Stimulated activated CD8-positive, alpha-beta memory T cell treated with anti-CD3 and anti-CD28 coated beads, Interleukin-15, amount 100 ng/mL, for 1 hour (primary cell): ENCODE measurements around the gene ZNF280B.
"Not testable (repeated sequence)": the region's sequence is repeated elsewhere in the genome, so short reads cannot be mapped to it uniquely, and the experiment has no call there.

Source experiments
- DNase-seq: peaks from one replicate; pipeline ENCODE4 v3.0.0-alpha.2; 2020; ENCODE audit warnings: low read depth

The ZNF280B gene

DNA sequence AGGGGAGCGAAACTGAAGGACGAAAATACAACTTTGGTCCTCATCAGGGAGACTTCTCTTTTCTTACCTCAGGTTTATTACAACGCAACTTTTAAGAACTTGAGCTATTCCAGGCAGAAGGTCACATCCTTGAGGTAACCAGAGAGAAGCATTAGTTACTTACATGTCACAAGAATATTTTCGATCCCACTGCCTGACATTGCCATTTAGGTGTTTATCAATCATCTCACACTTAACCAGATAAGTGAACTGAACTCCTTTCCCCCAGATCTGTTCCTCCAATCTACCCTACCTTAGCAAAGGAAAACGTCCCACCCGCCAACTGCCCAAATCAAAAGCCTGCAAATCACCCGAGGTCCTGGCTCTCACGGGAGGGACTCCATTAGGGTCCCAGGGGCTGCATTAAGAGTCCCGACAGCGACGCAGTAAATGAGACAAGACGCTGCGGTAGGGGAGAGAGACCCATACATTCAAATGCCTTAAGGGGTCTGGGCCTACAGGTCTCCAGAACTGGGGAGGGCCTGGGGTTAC lies 734 bp downstream of the ZNF280B start:
- no peak for DNase-seq

DNA sequence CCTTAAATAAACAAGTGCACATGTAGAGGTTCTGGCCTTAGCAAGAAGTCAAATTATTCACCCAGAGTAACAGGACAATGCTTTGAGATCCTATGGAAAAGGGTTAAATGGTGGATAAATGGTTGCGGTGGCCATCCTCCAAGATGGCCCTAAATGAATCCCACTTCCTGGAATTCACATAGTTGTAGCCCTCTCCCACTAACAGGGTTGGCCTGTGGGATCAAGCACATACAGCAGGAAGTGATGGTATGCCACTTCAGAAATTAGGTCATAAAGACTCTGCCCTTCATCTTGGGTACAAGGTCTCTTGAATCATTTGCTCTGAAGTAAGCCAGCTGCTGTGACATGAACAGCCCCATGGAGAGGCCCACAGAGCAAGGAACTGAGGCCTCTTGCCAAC lies 1.8 kb downstream of the ZNF280B start:
- DNase-seq: no peak

DNA sequence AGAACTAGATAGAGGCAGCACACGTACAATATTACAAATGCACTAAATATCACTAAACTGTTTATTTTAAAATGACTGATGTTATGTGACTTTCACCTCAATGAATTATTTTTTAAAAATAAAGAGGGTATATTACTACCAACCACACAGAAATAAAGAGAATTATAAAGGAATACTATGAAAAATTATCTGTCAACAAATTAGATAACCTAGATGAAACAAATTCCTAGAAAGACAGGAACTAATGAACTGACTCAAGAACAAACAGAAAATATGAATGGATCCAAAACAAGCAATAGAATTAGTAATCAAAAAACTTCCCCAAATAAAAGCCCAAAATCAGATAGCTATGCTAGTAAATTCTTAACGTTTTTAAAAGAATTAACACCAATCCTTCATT lies 10.3 kb downstream of the ZNF280B start:
- no peak for DNase-seq

DNA sequence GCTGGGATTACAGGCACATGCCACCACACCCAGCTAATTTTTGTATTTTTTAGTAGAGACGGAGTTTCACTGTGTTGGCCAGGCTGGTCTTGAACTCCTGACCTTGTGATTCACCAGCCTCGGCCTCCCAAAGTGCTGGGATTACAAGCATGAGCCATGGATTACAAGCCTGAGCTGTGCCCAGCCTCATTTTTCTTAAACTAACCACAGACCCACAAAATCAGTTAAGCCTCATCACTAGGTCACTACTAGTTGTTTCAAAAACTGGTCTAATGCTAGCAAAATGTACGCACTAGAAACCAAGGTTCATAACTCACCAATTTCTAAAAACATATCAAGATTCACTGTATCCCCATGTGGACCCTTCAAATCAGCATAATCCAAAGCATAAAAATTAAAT lies 17.0 kb downstream of the ZNF280B start:
- DNase-seq: not testable (repeated sequence)

DNA sequence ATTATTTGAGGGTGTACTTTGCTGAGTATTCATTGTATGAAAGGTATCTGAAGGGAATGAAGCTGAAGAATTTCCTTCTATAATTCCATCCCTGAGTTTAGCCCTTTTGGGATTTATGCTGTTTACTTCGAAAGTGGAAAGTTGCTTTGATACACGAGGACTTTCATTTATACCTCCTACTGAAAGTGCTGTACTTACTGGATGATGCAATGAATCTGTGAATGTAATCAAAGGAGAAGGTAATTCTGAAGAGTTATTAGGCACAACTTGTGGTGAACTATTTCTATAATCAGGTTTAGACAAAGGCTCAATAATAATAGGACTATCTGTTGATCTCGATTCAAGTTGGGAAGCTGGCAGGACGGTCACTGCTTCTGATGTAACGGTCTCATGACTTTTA lies 19.8 kb downstream of the ZNF280B start:
- no peak for DNase-seq

DNA sequence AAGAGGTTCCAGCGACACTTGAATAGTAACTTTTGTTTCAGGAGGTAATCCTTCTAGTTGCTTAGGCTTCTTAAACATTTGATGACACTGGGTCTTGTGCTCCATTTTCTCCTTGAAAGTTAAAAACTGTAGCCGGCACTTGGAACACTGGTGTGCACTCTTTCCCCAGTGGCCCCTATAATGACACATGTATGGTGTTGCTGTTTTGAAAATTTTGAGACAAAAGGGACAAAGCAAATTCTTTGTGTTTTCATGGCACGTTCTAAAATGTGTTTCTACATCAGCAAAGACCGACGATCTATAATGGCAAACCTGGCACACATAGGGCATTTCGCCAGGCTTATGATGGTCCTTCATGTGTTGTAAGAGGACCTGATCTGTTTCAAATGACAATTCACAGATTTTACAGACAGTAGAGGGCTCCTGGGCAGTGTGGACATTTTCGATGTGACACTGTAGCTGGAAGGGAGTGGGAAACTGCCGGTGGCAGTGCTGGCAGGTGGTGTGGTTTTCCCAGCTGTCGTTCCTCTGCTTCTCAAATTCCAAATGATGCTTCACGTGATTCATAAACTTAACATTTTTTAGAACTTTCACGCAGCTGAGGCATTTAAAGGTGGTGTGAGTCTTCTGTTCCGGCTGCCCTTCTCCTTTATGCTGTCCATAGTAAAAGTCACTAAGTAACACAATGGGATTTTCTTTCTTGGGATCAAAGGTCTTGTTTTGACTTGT lies 20.5 kb downstream of the ZNF280B start:
- no peak for DNase-seq

DNA sequence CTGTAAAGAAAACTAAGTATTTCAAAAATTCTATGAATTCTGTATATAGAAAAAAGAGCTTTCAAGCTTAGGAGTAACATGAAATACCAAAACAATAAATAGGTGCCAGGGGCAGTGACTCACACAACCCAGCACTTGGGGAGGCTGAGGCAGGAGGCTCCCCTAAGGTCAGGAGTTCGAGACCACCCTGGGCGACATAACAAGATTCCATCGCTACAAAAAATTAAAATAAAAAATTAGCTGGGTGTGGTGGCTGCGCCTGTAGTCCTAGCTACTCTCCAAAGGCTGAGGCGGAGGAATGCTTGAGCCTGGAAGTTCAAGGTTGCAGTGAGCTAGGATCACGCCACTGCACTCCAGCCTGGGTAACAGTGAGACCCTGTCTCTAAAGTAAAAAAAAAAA lies 21.5 kb downstream of the ZNF280B start:
- DNase-seq: no peak

DNA sequence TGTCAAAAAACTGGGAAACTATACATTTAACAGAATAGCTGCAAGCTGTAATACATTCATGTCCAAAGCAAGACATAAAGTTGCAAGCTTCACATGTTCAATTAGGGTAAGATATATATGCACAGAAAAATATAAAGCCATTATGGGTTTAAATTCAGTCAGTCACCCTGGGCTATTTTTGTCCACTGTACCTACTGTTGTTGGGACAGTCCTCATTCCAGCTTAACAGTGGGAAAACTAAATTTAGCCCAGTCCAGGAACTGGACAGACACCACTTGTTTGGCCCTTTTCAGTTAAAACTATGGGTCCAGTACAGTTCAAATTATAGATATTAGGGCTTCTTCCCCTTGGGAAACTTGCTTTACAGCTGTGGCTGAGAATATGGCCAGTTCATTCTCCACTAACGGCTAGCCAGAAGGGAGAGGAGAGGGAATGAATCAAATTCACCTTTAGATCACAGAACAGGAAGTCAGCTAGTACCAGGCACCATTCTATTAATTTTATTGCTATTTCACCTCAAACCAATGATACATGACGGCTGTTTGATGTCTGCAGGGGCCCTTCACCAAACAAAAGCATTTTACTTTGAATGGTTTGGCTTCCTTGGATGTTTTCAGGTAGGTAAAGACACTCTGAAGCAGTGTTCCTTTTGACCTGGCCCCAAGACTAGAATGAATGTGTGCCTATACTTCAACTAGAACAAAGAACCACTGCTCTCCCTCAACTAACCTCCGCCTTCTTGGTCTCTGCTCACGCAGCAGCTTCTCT lies 22.2 kb downstream of the ZNF280B start:
- DNase-seq: no peak

DNA sequence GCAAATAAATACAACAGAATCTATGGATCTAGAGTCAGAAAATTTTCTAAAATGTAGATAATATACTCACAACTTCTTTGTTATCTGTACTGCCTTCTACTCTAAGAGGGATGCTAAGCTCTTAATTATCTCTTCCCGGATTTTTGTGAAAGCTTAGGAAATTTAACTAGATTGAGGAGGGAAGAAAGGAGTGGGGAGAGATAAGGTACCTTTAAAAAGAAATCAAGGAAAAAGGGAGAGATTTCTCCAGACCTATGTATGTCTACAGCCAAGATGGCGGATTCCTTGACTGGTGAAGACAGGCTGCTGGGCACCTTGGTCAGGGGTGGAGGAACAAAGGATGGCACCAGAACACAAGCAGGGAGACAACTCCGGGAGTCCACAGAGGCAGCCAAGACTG lies 23.0 kb downstream of the ZNF280B start:
- DNase-seq: no peak

DNA sequence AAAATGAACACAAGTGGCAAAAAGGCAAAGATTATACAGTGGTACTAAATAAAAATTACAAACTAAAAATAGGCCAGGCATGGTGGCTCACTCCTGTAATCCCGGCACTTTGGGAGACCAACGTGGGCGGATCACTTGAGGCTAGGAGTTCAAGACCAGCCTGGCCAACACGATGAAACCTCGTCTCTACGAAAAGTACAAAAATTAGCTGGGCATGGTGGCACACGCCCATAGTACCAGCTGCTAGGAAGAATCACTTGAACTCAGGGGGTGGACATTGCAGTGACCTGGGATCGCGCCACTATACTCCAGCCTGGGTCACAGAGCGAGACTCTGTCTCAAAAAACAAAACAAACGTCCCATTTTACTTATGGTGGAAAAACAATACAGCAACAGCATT lies 24.5 kb downstream of the ZNF280B start:
- no peak for DNase-seq

DNA sequence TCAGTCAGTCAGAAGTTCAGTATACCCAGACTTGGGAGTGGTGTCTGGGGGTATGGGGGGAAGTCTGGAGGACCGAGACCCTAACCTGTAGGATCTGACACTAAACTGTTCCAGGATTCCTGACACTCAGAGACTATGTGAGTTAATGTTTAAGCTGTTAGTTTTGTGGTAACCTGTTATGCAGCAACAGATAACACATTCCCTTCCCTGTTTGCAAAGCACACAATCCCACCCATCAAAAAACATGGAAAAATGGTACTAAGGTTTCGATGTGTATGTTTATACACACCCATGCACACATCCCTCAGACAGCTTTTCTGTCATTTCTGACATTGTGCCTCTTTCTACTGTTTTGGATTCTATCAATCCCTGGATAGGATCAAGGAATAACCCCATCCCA lies 27.6 kb downstream of the ZNF280B start:
- DNase-seq: no peak

DNA sequence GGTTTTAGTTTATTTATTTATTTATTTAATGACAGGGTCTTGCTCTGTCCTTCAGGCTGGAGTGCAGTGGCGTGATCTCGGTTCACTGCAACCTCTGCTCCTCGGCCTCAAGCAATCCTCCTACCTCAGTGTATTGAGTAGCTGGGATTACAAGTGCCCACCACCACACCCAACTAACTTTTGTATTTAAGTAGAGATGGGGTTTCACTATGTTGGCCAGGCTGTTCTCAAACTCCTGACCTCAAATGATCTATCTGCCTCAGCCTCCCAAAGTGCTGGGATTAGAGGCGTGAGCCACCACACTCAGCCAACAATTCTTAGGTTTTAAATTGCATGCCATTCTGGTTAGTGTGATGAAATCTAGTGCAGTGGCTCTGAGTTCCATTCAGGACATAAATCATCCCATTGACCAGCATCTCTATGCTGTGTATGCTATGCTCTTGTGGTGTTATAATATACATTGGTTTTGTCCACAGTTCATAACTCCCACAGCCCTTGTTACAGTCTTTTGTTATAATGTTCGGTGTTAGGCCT lies 28.5 kb downstream of the ZNF280B start:
- DNase-seq: no peak

DNA sequence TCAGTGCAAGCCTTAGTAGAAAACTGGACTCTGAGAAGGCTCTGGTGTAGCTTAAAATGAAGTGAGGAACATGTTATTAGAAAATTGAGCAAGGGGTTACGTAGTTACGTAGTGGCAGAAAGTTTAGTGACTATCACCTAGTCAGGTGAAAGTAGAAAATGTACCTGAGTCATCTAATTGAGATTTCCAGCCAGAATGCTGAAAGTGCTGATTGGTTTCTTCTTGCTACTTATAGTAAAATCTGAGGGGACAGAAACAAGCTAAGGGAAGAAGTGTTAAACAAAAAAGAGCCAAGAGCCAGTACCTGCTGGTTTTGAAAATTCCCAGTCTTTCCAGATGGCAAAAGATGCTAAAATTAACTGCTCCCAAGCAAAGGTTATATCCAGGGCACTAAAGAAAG lies 29.4 kb downstream of the ZNF280B start:
- no peak for DNase-seq

DNA sequence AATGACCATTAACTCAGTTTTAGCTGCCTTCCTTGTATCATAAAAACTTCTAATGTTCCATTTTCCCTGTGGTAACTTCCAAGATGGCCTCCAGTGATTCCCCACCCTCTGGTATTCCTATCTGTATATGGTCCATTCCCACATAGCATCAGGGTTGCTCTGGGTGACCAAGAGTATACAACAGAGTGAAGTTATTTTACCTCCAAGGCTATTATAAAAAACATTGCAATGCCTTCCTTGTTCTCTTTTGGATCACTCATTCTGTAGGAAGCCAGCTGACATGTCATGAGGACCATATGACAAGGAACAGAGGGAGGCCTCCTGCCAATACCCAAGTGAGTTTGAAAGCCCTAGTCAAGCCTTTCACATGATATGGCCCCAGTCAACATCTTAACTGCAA lies 30.1 kb downstream of the ZNF280B start:
- DNase-seq: no peak

DNA sequence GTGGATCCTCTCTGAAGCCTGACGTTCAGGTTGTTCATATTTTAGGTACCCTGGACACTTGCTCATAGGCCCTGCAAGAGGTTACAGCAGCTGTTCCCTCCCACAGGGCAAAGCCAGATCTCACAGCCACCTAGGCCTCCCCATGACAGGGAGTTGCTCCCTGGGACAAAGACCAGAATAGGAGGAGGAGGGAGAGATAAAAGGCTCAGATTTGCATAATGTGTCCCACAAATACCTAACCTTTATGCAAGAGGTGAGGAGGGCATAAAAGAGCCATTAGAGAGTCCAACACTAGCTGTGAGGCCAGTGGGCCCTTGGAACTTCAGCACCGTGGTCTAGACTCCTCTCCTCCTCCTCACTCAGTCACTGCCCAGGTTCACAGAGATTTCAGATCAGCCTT lies 33.8 kb downstream of the ZNF280B start:
- DNase-seq: no peak

DNA sequence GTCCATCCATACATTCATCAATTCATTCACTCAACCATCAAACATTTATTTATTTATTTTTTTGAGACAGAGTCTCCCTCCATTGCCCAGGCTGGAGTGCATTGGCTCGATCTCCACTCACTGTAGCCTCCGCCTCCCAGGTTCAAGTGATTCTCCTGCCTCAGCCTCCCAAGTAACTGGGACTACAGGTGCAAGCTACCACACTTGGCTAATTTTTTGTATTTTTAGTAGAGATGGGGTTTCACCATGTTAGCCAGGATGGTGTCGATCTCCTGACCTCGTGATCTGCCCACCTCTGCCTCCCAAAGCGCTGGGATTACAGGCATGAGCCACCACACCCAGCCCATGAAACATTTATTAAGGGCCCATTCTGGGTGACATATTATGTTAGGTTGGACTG lies 37.4 kb downstream of the ZNF280B start:
- not testable (repeated sequence) for DNase-seq

DNA sequence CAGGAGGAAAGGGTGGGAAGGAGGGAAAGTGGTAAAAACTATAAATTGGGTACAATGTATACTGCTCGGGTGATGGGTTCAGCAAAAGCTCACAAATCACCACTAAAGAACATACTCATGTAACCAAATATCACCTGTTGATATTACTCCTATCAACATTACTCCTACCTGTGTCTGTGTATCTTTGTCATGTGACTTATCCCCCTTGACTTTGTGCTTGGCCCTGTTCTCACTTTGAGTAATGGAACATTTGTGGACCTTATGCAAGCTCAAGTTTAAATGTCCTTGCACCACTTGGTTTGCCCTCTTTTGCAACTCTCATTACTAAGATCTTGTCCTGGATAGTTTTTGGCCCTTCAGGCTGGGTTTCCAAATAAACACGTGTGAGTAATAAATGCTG lies 39.0 kb downstream of the ZNF280B start:
- no peak for DNase-seq

DNA sequence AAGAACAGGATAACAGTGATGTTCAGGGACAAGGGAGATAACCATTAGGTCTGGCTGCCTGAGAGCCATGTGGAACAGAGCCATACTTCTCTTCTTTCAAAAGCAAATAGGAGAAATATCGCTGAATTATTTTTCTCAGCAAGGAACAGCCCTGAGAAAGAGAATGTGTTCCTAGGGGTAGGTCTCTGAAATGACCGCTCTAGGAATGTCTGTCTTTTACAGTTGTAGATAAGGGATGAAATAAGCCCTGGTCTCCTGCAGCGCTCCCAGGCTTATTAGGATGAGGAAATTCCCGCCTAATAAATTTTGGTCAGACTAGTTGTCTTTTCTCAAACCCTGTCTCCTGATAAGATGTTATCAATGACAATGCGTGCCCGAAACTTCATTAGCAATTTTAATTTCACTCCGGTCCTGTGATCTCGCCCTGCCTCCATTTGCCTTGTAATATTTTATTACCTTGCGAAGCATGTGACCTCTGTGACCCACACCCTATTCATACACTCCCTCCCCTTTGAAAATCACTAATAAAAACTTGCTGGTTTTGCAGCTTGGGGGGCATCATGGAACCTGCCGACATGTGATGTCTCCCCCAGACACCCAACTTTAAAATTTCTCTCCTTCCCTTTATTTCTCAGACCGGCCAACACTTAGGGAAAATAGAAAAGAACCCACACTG lies 39.6 kb downstream of the ZNF280B start:
- DNase-seq: not testable (repeated sequence)

DNA sequence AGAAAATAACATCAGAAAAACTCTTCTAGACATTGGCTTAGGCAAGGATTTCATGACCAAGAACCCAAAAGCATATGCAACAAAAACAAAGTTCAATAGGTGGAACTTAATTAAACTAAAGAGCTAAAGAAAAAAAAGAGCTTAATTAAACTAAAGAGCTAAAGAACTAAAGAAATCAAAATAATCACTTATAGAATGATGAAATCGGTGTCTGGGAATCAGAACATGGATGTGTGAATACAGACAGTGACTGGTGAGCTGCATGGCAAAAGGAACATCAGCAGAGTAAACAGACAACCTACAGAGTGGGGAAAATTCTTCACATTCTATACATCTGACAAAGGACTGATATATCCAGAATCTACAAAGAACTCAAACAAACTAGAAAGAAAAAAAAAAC lies 41.4 kb downstream of the ZNF280B start:
- DNase-seq: no peak

DNA sequence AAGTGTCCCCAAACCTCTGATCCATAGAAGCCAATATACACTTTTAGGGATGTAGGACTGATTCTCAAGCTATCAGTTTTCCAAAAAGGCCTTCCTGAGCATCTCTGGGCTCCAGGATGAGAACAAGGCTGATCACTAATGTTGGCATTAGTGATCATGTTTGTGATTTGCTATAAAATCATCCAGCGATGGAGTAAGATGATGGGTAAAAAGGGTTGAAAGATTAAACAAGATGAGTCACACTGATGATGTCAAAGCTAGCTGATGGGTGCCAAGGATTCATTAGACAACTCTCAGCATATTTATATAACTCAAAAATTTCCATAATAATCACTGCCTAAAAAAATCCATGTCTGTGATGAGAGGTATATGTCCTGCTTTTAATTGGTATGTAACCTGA lies 42.8 kb downstream of the ZNF280B start:
- DNase-seq: no peak

DNA sequence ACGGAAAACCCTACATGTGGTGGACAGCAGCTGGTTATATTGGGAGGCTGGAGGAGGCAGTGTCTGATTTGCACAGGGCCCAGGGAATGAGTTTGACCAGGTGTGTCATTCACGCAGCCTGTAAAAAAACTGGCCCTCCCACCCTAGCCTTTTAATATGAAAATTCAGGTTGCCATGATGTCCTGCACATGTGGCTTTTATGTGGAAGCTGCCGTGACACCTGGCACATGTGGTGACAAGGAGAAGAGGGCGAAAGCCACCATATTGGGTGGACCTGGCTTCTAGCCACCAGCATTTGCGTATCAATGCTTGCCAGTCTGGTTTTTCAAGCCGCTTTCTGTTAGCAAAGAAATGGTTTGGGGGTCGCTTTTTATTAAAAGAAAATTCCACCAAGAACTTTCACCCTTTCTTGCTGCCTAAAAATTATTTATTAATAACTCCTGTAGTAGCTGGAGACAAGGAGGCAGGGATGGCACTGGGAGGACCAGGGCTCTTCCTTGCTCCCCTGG lies 43.4 kb downstream of the ZNF280B start:
- no peak for DNase-seq

DNA sequence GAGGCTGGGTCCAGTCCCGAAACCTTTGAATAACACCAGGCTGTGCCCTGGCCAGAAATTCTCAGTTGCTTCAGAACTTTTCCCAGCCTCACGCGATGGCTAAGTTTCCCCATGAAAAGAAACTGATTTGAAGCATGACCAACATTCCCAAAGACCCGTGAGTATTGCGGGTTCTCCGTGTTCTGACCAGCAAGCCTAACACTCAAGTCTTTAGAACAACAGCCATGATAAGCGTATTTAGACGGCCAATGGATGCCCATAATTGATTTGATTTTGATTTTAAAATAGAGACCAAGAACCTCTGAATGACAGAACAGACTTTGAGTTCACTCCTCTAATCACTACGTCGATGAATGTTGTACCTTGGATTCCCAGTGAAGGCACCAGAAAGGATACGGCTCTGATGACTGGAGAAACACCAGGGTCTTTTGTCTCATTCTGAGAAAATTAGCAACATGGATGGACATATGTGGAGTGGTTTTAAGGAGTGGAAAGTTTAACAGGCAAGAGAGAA lies 43.9 kb downstream of the ZNF280B start:
- no peak for DNase-seq
